ENCODE results near the gene NDST4. TPM values are rescaled to one million over a fixed set of nuclear protein-coding genes. Genes with fewer than 3 reads are reported as not detected.

The NDST4 gene
- total RNA-seq, 1 experiment from 2014 or later: not detected

- peak; percentile 0 for DNase-seq (ENCODE audit: low read depth)
Measured at GRCh38 chr4:114791976-114792375, 321.4 kb downstream of the NDST4 start.

- no peak for DNase-seq (ENCODE audit: low read depth)
Measured at GRCh38 chr4:114785570-114785969, 327.9 kb downstream of the NDST4 start.

- DNase-seq (ENCODE audit: low read depth): no peak
Measured at GRCh38 chr4:114783215-114783595, 330.2 kb downstream of the NDST4 start.

- no peak for DNase-seq (ENCODE audit: low read depth)
Measured at GRCh38 chr4:114782415-114783214, 330.8 kb downstream of the NDST4 start.

- DNase-seq (ENCODE audit: low read depth): peak; percentile 1
Measured at GRCh38 chr4:114780205-114780604, 333.2 kb downstream of the NDST4 start.

Data from M059J (cell line).